Measurements from ENCODE around the gene SLC25A45. TPM values are rescaled to one million over a fixed set of nuclear protein-coding genes. Genes with fewer than 3 reads are reported as not detected.

The SLC25A45 gene
- total and polyA plus RNA-seq, 2 experiments from 2014 or later: 0.10 to 0.74 TPM

GRCh38 chr11:65355013-65355775 lies 27.3 kb downstream of the SLC25A45 start:
- TF ChIP-seq ETS1 (IDR thresholded peaks at IDR 0.05) (no peak), CREB1 (CRISPR knock-in tag; IDR thresholded peaks at IDR 0.05; ENCODE audit: low read depth) (no peak), EZH2phosphoT487 (IDR thresholded peaks at IDR 0.05; ENCODE audit: unreplicated experiment) (no peak), ZNF114 (CRISPR knock-in tag; IDR thresholded peaks at IDR 0.05) (no peak), ZNF331 (CRISPR knock-in tag; IDR thresholded peaks at IDR 0.05; ENCODE audit: low read depth) (no peak), EZH2 (IDR thresholded peaks at IDR 0.05; ENCODE audit: low read depth, unreplicated experiment) (no peak), NANOG (IDR thresholded peaks at IDR 0.05; ENCODE audit: borderline replicate concordance) (no peak), STAT1 (IDR thresholded peaks at IDR 0.05; ENCODE audit: unreplicated experiment) (no peak), JUNB (IDR thresholded peaks at IDR 0.05; ENCODE audit: unreplicated experiment) (no peak), POLR2AphosphoS5 (IDR thresholded peaks at IDR 0.05; ENCODE audit: low read depth) (no peak; the same call in 1 of the 2 replicates)
- TF ChIP-seq, protein P1, sequence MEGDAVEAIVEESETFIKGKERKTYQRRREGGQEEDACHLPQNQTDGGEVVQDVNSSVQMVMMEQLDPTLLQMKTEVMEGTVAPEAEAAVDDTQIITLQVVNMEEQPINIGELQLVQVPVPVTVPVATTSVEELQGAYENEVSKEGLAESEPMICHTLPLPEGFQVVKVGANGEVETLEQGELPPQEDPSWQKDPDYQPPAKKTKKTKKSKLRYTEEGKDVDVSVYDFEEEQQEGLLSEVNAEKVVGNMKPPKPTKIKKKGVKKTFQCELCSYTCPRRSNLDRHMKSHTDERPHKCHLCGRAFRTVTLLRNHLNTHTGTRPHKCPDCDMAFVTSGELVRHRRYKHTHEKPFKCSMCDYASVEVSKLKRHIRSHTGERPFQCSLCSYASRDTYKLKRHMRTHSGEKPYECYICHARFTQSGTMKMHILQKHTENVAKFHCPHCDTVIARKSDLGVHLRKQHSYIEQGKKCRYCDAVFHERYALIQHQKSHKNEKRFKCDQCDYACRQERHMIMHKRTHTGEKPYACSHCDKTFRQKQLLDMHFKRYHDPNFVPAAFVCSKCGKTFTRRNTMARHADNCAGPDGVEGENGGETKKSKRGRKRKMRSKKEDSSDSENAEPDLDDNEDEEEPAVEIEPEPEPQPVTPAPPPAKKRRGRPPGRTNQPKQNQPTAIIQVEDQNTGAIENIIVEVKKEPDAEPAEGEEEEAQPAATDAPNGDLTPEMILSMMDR (conservative IDR thresholded peaks at IDR 0.05; ENCODE audit: low read depth in 2 of 2): no peak
- TF ChIP-seq, protein P2, sequence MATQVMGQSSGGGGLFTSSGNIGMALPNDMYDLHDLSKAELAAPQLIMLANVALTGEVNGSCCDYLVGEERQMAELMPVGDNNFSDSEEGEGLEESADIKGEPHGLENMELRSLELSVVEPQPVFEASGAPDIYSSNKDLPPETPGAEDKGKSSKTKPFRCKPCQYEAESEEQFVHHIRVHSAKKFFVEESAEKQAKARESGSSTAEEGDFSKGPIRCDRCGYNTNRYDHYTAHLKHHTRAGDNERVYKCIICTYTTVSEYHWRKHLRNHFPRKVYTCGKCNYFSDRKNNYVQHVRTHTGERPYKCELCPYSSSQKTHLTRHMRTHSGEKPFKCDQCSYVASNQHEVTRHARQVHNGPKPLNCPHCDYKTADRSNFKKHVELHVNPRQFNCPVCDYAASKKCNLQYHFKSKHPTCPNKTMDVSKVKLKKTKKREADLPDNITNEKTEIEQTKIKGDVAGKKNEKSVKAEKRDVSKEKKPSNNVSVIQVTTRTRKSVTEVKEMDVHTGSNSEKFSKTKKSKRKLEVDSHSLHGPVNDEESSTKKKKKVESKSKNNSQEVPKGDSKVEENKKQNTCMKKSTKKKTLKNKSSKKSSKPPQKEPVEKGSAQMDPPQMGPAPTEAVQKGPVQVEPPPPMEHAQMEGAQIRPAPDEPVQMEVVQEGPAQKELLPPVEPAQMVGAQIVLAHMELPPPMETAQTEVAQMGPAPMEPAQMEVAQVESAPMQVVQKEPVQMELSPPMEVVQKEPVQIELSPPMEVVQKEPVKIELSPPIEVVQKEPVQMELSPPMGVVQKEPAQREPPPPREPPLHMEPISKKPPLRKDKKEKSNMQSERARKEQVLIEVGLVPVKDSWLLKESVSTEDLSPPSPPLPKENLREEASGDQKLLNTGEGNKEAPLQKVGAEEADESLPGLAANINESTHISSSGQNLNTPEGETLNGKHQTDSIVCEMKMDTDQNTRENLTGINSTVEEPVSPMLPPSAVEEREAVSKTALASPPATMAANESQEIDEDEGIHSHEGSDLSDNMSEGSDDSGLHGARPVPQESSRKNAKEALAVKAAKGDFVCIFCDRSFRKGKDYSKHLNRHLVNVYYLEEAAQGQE (IDR thresholded peaks at IDR 0.05; ENCODE audit: unreplicated experiment): no peak
- TF ChIP-seq, protein P3, sequence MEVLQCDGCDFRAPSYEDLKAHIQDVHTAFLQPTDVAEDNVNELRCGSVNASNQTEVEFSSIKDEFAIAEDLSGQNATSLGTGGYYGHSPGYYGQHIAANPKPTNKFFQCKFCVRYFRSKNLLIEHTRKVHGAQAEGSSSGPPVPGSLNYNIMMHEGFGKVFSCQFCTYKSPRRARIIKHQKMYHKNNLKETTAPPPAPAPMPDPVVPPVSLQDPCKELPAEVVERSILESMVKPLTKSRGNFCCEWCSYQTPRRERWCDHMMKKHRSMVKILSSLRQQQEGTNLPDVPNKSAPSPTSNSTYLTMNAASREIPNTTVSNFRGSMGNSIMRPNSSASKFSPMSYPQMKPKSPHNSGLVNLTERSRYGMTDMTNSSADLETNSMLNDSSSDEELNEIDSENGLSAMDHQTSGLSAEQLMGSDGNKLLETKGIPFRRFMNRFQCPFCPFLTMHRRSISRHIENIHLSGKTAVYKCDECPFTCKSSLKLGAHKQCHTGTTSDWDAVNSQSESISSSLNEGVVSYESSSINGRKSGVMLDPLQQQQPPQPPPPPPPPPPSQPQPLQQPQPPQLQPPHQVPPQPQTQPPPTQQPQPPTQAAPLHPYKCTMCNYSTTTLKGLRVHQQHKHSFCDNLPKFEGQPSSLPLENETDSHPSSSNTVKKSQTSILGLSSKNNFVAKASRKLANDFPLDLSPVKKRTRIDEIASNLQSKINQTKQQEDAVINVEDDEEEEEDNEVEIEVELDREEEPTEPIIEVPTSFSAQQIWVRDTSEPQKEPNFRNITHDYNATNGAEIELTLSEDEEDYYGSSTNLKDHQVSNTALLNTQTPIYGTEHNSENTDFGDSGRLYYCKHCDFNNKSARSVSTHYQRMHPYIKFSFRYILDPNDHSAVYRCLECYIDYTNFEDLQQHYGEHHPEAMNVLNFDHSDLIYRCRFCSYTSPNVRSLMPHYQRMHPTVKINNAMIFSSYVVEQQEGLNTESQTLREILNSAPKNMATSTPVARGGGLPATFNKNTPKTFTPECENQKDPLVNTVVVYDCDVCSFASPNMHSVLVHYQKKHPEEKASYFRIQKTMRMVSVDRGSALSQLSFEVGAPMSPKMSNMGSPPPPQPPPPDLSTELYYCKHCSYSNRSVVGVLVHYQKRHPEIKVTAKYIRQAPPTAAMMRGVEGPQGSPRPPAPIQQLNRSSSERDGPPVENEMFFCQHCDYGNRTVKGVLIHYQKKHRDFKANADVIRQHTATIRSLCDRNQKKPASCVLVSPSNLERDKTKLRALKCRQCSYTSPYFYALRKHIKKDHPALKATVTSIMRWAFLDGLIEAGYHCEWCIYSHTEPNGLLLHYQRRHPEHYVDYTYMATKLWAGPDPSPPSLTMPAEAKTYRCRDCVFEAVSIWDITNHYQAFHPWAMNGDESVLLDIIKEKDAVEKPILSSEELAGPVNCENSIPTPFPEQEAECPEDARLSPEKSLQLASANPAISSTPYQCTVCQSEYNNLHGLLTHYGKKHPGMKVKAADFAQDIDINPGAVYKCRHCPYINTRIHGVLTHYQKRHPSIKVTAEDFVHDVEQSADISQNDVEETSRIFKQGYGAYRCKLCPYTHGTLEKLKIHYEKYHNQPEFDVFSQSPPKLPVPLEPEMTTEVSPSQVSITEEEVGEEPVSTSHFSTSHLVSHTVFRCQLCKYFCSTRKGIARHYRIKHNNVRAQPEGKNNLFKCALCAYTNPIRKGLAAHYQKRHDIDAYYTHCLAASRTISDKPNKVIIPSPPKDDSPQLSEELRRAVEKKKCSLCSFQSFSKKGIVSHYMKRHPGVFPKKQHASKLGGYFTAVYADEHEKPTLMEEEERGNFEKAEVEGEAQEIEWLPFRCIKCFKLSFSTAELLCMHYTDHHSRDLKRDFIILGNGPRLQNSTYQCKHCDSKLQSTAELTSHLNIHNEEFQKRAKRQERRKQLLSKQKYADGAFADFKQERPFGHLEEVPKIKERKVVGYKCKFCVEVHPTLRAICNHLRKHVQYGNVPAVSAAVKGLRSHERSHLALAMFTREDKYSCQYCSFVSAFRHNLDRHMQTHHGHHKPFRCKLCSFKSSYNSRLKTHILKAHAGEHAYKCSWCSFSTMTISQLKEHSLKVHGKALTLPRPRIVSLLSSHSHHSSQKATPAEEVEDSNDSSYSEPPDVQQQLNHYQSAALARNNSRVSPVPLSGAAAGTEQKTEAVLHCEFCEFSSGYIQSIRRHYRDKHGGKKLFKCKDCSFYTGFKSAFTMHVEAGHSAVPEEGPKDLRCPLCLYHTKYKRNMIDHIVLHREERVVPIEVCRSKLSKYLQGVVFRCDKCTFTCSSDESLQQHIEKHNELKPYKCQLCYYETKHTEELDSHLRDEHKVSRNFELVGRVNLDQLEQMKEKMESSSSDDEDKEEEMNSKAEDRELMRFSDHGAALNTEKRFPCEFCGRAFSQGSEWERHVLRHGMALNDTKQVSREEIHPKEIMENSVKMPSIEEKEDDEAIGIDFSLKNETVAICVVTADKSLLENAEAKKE (CRISPR knock-in tag; IDR thresholded peaks at IDR 0.05): no peak

More at GRCh38 chr11:65355013-65355775, 27.3 kb downstream of the SLC25A45 start:
- no peaks in the 10 kb centered on the region for H3K79me2 ChIP-seq (replicated peaks; ENCODE audit: insufficient read depth)
- DNase-seq (ENCODE audit: low spot score): peak; percentile 64
- peaks cover 16% of the 10 kb centered on the region for H3K4me1 Mint-ChIP-seq
- H3K9me2 ChIP-seq (ENCODE audit: insufficient read depth): no peaks in the 10 kb centered on the region
- peaks cover 37% of the 10 kb centered on the region for H3K27me3 Mint-ChIP-seq (ENCODE audit: insufficient read depth, low read depth, poor library complexity)
- peaks cover 26% of the 10 kb centered on the region for H3K36me3 Mint-ChIP-seq (ENCODE audit: low read depth)
- H3K27ac ChIP-seq (ENCODE audit: low read depth): no peak overlapping the region
- peak; percentile 17 for ATAC-seq
- no peak overlapping the region for H3K27ac Mint-ChIP-seq
- H3K4me3 Mint-ChIP-seq: peak overlapping the region; percentile 84
- peak overlapping the region; percentile 98 for H2AFZ ChIP-seq
- H3K4me3 ChIP-seq: peak overlapping the region; percentile 92
- H3K36me3 ChIP-seq (ENCODE audit: insufficient read depth): peaks cover 6% of the 10 kb centered on the region; the same call in 1 of the 2 replicates
- H3F3A ChIP-seq (replicated peaks; ENCODE audit: low read depth): peaks cover 10% of the 10 kb centered on the region
- H3K27me3 ChIP-seq (ENCODE audit: insufficient read depth): peaks cover 31% of the 10 kb centered on the region
- H3K9me3 Mint-ChIP-seq: no peaks in the 10 kb centered on the region
- H3K4me1 ChIP-seq (ENCODE audit: insufficient read depth): peaks cover 6% of the 10 kb centered on the region; the same call in 1 of the 2 replicates
- H4K20me1 ChIP-seq (replicated peaks; ENCODE audit: insufficient read depth): peaks cover 1% of the 10 kb centered on the region; the same call in 1 of the 2 replicates
- peak overlapping the region; percentile 99 for H3K4me2 ChIP-seq

All from GM23338 (cell line).